ENCODE measurements around the gene LRRC15.

LRRC15 gene

GRCh38 chr3:194330579-194330978 is 39.0 kb downstream of the LRRC15 start:
- H3K27ac ChIP-seq (ENCODE audit: low read depth, low read length): no peak overlapping the region
- peaks cover 6 to 15% of the 10 kb centered on the region in 2 donors for H3K27me3 ChIP-seq (ENCODE audit: control insufficient read depth in 1 of 2, insufficient read depth in 2 of 2, low read length in 2 of 2)
- no peak overlapping the region for H3K4me3 ChIP-seq (ENCODE audit: low read depth in 1 of 2, low read length in 2 of 2)
- H3K36me3 ChIP-seq (ENCODE audit: insufficient read depth, low read length): no peaks in the 10 kb centered on the region
- H3K9ac ChIP-seq (ENCODE audit: low read length): no peak overlapping the region
- no peaks in the 10 kb centered on the region for H3K9me3 ChIP-seq (ENCODE audit: low read length)
- H3K4me1 ChIP-seq (ENCODE audit: insufficient read depth, low read length): peaks cover 8% of the 10 kb centered on the region

- Histone ChIP-seq H3K9me3 (ENCODE audit: low read length) (no peaks in the 10 kb centered on the region), H3K4me3 (ENCODE audit: low read depth in 1 of 2, low read length in 2 of 2) (no peak overlapping the region), H3K36me3 (ENCODE audit: insufficient read depth, low read length) (no peaks in the 10 kb centered on the region), H3K4me1 (ENCODE audit: insufficient read depth, low read length) (peaks cover 8% of the 10 kb centered on the region), H3K27ac (ENCODE audit: low read depth, low read length) (no peak overlapping the region), H3K27me3 (ENCODE audit: control insufficient read depth in 1 of 2, insufficient read depth in 2 of 2, low read length in 2 of 2) (peaks cover 6 to 15% of the 10 kb centered on the region in 2 donors), H3K9ac (ENCODE audit: low read length) (no peak overlapping the region)
Observed at GRCh38 chr3:194330160-194330559, 39.4 kb downstream of the LRRC15 start.

GRCh38 chr3:194329583-194329965 is 40.0 kb downstream of the LRRC15 start:
- Histone ChIP-seq H3K27me3 (ENCODE audit: control insufficient read depth in 1 of 2, insufficient read depth in 2 of 2, low read length in 2 of 2) (peaks cover 6 to 15% of the 10 kb centered on the region in 2 donors), H3K27ac (ENCODE audit: low read depth, low read length) (no peak overlapping the region), H3K9ac (ENCODE audit: low read length) (no peak overlapping the region), H3K36me3 (ENCODE audit: insufficient read depth, low read length) (no peaks in the 10 kb centered on the region), H3K4me3 (ENCODE audit: low read depth in 1 of 2, low read length in 2 of 2) (no peak overlapping the region), H3K9me3 (ENCODE audit: low read length) (no peaks in the 10 kb centered on the region), H3K4me1 (ENCODE audit: insufficient read depth, low read length) (peaks cover 8% of the 10 kb centered on the region)

- H3K27ac ChIP-seq (ENCODE audit: low read depth, low read length): no peak overlapping the region
Observed at GRCh38 chr3:194328942-194329582, 40.5 kb downstream of the LRRC15 start.

GRCh38 chr3:194328053-194328657 is 41.4 kb downstream of the LRRC15 start:
- no peaks in the 10 kb centered on the region for H3K36me3 ChIP-seq (ENCODE audit: insufficient read depth, low read length)
- no peak overlapping the region for H3K9ac ChIP-seq (ENCODE audit: low read length)
- H3K27me3 ChIP-seq (ENCODE audit: control insufficient read depth in 1 of 2, insufficient read depth in 2 of 2, low read length in 2 of 2): peaks cover 5 to 10% of the 10 kb centered on the region in 2 donors
- no peak overlapping the region for H3K4me3 ChIP-seq (ENCODE audit: low read depth in 1 of 2, low read length in 2 of 2)
- peaks cover 19% of the 10 kb centered on the region for H3K4me1 ChIP-seq (ENCODE audit: insufficient read depth, low read length)
- no peak overlapping the region for H3K27ac ChIP-seq (ENCODE audit: low read depth, low read length)
- no peaks in the 10 kb centered on the region for H3K9me3 ChIP-seq (ENCODE audit: low read length)

More at GRCh38 chr3:194328942-194329582, 40.5 kb downstream of the LRRC15 start:
- Histone ChIP-seq H3K4me3 (ENCODE audit: low read depth in 1 of 2, low read length in 2 of 2) (no peak overlapping the region), H3K9me3 (ENCODE audit: low read length) (no peaks in the 10 kb centered on the region), H3K36me3 (ENCODE audit: insufficient read depth, low read length) (no peaks in the 10 kb centered on the region), H3K27me3 (ENCODE audit: control insufficient read depth in 1 of 2, insufficient read depth in 2 of 2, low read length in 2 of 2) (peaks cover 6 to 15% of the 10 kb centered on the region in 2 donors), H3K4me1 (ENCODE audit: insufficient read depth, low read length) (peaks cover 13% of the 10 kb centered on the region), H3K9ac (ENCODE audit: low read length) (no peak overlapping the region)

- Histone ChIP-seq H3K4me3 (ENCODE audit: low read depth in 1 of 2, low read length in 2 of 2) (no peak overlapping the region), H3K27me3 (ENCODE audit: control insufficient read depth in 1 of 2, insufficient read depth in 2 of 2, low read length in 2 of 2) (peaks cover 0 to 5% of the 10 kb centered on the region in 2 donors), H3K4me1 (ENCODE audit: insufficient read depth, low read length) (peaks cover 19% of the 10 kb centered on the region), H3K36me3 (ENCODE audit: insufficient read depth, low read length) (no peaks in the 10 kb centered on the region), H3K9me3 (ENCODE audit: low read length) (no peaks in the 10 kb centered on the region), H3K9ac (ENCODE audit: low read length) (no peak overlapping the region), H3K27ac (ENCODE audit: low read depth, low read length) (no peak overlapping the region)
Observed at GRCh38 chr3:194327218-194328052, 42.1 kb downstream of the LRRC15 start.

GRCh38 chr3:194326968-194327217 is 42.6 kb downstream of the LRRC15 start:
- no peaks in the 10 kb centered on the region for H3K27me3 ChIP-seq (ENCODE audit: control insufficient read depth in 1 of 2, insufficient read depth in 2 of 2, low read length in 2 of 2)
- H3K36me3 ChIP-seq (ENCODE audit: insufficient read depth, low read length): no peaks in the 10 kb centered on the region
- H3K4me3 ChIP-seq (ENCODE audit: low read depth in 1 of 2, low read length in 2 of 2): no peak overlapping the region
- no peaks in the 10 kb centered on the region for H3K9me3 ChIP-seq (ENCODE audit: low read length)
- H3K4me1 ChIP-seq (ENCODE audit: insufficient read depth, low read length): peaks cover 19% of the 10 kb centered on the region
- H3K27ac ChIP-seq (ENCODE audit: low read depth, low read length): no peak overlapping the region
- no peak overlapping the region for H3K9ac ChIP-seq (ENCODE audit: low read length)

- no peaks in the 10 kb centered on the region for H3K27me3 ChIP-seq (ENCODE audit: control insufficient read depth in 1 of 2, insufficient read depth in 2 of 2, low read length in 2 of 2)
- H3K36me3 ChIP-seq (ENCODE audit: insufficient read depth, low read length): no peaks in the 10 kb centered on the region
- no peak overlapping the region for H3K4me3 ChIP-seq (ENCODE audit: low read depth in 1 of 2, low read length in 2 of 2)
- no peak overlapping the region for H3K27ac ChIP-seq (ENCODE audit: low read depth, low read length)
- no peaks in the 10 kb centered on the region for H3K9me3 ChIP-seq (ENCODE audit: low read length)
- peaks cover 18% of the 10 kb centered on the region for H3K4me1 ChIP-seq (ENCODE audit: insufficient read depth, low read length)
- no peak overlapping the region for H3K9ac ChIP-seq (ENCODE audit: low read length)
Observed at GRCh38 chr3:194326192-194326967, 43.2 kb downstream of the LRRC15 start.

- Histone ChIP-seq H3K4me3 (ENCODE audit: low read depth in 1 of 2, low read length in 2 of 2) (no peak overlapping the region), H3K27me3 (ENCODE audit: control insufficient read depth in 1 of 2, insufficient read depth in 2 of 2, low read length in 2 of 2) (no peaks in the 10 kb centered on the region), H3K9me3 (ENCODE audit: low read length) (no peaks in the 10 kb centered on the region), H3K9ac (ENCODE audit: low read length) (no peak overlapping the region), H3K4me1 (ENCODE audit: insufficient read depth, low read length) (peaks cover 10% of the 10 kb centered on the region), H3K36me3 (ENCODE audit: insufficient read depth, low read length) (no peaks in the 10 kb centered on the region), H3K27ac (ENCODE audit: low read depth, low read length) (no peak overlapping the region)
Observed at GRCh38 chr3:194325424-194326153, 44.0 kb downstream of the LRRC15 start.

- Histone ChIP-seq H3K9me3 (ENCODE audit: low read length) (no peaks in the 10 kb centered on the region), H3K4me3 (ENCODE audit: low read depth in 1 of 2, low read length in 2 of 2) (no peak overlapping the region), H3K9ac (ENCODE audit: low read length) (peak overlapping the region; percentile 52), H3K27me3 (ENCODE audit: control insufficient read depth in 1 of 2, insufficient read depth in 2 of 2, low read length in 2 of 2) (no peaks in the 10 kb centered on the region), H3K4me1 (ENCODE audit: insufficient read depth, low read length) (peaks cover 10% of the 10 kb centered on the region), H3K27ac (ENCODE audit: low read depth, low read length) (no peak overlapping the region), H3K36me3 (ENCODE audit: insufficient read depth, low read length) (no peaks in the 10 kb centered on the region)
Observed at GRCh38 chr3:194324823-194325327, 44.7 kb downstream of the LRRC15 start.

All from muscle layer of colon (tissue), 2 donors.